Suppressor macrophage treated with lipopolysaccharide for 1 hour (primary cell): Measurements from ENCODE around the gene IL6R.
"Not testable (repeated sequence)": the region's sequence is repeated elsewhere in the genome, so short reads cannot be mapped to it uniquely, and the experiment has no call there.

Experiments
- DNase-seq, 3 donors: peaks; one replicate each; pipeline ENCODE4 v3.0.0-alpha.2; 2020 to 2022

The IL6R gene

DNA sequence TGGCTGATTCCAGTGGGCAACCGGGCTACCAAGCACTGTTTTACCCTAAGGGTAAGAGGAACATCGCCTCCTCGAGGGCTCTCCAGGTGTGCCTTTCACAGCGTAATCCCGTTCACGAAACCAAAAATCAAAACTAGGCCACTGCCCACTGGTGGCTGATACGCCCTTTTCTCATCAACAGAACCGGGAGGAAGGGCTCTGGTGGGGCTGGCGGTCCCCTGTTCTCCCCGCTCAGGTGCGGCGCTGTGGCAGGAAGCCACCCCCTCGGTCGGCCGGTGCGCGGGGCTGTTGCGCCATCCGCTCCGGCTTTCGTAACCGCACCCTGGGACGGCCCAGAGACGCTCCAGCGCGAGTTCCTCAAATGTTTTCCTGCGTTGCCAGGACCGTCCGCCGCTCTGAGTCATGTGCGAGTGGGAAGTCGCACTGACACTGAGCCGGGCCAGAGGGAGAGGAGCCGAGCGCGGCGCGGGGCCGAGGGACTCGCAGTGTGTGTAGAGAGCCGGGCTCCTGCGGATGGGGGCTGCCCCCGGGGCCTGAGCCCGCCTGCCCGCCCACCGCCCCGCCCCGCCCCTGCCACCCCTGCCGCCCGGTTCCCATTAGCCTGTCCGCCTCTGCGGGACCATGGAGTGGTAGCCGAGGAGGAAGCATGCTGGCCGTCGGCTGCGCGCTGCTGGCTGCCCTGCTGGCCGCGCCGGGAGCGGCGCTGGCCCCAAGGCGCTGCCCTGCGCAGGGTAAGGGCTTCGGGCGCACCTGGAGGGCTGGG lies at the start of gene IL6R:
Gene IL6R (plus strand): TSS at position 360 of the 763 bp plus-strand sequence. CDS start 287 bp downstream, at position 647.
- peak; percentile 99 to 100 (median 99) for DNase-seq

DNA sequence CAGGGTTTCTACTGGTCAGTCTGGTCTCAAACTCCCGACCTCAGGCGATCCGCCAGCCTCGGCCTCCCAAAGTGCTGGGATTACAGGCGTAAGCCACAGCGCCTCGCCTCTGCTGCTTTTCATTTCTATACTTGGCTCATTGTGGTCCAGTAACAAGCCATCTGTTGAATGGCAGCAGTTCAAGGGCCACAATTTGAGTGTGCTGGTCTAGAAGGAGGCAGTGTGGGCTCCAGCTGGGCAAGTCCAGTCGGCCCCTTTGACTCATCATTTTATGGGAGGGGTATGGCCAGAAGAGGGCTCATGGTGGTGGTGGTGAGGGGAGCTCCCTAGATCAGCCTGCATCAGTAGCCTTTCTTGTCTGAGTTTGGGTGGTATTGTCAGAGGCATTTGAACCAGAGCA lies 46.6 kb upstream of the IL6R start:
- DNase-seq: no peak

DNA sequence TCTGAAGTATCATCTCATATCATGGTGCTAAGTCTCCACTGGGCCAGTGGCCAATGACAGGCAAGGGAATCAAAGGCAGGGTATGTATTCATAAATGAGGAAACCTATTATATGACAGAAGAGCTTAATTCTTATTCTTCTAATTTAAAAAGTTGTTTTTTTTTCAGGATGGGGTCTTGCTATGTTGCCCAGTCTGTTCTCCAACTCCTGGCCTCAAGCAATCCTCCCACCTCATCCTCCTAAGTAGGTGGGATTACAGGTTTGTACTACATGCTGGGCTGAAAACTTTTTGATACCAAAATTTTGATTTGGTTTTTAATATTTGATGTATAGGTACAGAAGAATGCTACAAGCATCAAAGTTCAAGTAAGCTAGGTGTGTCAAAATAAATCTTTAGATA lies 44.9 kb upstream of the IL6R start:
- DNase-seq: no peak

DNA sequence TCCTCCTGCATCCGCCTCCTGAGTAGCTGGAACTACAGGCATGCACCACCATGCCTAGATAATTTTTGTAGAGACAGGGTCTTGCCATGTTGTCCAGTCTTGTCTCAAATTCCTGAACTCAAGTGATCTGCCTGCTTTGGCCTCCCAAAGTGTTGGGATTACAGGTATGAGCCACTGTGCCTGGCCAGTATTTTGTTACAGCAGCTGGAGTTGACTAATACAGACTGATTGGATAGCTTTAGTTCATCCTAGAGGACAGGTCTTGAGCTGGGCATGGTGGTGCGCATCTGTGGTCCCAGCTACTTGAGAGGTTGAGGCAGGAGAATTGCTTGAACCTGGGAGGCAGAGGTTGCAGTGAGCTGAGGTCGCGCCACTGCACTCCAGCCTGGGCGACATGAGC lies 44.3 kb upstream of the IL6R start:
- DNase-seq: not testable (repeated sequence)

DNA sequence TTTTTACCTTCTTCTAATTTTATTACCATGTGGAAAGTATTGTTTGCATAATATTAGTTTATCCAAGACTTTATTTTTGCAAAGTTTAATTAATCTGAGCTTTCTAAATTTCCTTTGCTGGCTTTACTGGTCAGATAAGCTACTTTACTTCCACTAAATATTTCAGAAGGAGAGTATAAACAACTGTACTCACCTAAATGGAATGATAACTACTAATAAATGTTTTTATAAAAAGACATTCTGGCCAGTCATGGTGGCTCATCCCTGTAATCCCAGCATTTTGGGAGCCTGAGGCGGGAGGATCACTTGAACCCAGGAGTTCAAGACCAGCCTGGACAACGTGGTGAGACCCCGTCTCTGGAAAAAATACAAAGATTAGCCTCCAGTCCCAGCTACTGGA lies 43.8 kb upstream of the IL6R start:
- DNase-seq: no peak

DNA sequence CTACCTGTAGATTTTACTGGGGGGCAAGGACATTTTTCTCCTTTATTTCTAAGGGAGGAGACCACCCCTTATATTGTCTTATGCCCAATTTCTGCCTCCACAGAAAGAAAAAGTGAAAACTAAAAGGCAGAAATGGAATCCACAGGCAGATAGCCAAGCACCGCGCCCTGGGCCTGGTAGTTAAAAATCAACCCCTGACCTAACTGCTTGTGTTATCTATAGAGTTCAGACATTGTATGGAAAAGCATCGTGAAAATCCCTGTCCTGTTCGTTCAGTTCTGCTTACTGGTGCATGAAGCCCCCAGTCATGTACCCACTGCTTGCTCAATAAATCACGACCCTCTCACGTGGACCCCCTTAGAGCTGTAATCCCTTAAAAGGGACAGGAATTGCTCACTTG lies 33.7 kb upstream of the IL6R start:
- no peak for DNase-seq

DNA sequence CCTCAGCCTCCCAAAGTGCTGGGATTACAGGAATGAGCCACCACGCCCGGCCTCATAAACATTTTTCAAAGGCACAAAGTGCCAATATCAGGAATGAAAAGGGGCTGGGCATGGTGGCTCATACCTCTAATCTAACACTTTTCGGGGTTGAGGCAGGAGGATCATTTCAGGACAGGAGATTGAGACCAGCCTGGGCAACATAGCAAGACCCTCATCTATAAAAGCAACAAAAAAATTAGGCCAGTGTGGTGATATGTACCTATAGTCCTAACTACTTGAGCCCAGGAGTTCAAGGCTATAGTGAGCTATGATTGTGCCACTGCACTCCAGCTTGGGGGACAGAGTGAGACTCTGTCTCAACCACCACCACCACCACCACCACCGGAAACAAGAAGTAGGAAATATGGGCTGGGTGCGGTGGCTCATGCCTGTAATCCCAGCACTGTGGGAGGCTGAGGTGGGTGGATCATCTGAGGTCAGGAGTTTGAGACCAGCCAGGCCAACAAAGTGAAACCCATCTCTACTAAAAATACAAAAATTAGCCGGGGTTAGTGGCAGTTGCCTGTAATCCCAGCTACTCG lies 31.3 kb upstream of the IL6R start:
- DNase-seq: peak; percentile 42 to 47 (median 46)

DNA sequence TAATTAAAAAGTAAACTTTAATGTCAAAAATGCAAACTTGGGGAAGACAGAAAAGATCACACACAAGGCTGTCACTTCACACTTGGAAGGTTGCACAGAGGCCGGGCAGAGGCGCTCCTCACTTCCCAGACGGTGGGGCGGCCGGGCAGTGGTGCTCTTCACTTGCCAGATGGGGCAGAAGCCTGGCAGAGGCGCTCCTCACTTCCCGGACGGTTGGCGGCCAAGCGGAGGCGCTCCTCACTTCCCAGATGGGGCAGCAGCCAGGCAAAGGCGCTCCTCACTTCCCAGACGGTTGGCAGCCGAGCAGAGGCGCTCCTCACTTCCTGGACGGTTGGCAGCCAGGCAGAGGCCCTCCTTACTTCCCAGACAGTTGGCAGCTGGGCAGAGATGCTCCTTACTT lies 25.8 kb upstream of the IL6R start:
- no peak for DNase-seq

DNA sequence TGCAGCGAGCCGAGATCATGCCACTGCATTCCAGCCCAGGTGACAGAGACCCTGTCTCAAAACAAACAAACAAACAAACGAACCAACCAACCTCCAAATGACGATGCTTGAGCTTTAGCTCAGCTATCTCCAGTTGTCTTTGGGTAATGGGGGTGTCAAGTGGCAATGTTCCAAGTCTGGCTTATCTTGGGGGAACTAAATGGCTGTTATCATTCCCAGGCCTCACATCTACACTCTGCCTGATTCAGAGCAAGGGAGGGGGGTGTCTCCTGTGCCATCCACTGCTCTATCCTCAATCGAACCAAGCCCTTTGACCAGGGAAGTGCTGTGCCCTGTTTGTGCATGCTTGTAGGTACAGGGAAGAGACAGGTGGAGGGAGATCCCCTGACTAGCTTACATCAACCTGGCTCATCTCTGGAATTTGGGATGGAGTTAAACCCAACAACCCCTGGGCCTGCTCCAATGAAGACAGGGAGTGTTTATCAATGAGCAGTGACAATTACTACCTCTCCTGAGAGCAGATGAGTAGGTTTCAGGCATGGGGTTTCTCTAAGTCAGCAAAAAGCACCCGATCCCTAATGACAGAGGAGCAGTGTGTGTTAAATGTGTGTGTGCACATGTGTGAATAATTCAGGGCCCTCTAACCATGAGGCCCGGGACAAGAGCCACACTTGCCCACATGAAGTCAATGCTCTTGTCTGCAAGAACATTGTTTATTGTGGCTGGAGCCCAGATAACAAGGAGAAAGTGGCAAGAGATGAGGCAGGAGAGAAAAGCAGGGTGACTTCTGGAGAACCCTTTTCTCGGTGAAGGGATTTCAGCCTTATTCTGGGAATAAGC lies 20.3 kb upstream of the IL6R start:
- no peak for DNase-seq

DNA sequence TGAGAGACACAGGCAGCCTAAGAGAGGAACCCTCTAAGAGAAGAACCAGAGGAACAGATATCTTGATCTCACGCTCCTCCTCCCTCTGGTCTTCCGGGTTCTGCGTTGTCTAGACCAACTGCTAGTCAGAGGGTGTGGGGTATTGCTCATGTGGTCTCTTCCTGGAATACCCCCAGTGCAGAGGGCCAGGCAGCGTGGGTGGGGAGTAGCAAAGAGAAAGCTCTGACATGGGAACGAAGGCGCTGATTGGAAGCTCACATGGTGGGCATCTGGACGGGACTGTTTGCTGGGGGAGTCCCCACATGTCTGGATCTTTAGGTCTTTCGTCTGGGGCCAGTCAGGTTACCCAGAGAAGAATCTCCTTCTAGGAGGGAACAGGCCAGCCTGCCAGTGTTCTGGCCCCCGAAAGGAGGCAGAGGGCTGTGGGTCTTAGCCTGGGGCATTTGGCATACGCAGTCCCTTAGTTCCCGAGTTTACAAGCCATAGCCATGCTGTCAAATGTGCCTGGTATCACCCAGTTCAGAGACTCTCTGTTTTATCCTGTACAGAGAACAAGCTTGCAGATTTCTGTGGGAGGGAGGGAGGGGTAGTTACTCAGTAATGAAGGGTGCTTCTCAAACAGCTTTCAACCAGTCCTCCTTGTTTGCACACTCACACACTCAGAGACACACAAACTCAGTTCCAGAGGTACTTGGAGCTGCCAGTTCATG lies 18.3 kb upstream of the IL6R start:
- DNase-seq: peak; percentile 52 to 74 (median 67)

DNA sequence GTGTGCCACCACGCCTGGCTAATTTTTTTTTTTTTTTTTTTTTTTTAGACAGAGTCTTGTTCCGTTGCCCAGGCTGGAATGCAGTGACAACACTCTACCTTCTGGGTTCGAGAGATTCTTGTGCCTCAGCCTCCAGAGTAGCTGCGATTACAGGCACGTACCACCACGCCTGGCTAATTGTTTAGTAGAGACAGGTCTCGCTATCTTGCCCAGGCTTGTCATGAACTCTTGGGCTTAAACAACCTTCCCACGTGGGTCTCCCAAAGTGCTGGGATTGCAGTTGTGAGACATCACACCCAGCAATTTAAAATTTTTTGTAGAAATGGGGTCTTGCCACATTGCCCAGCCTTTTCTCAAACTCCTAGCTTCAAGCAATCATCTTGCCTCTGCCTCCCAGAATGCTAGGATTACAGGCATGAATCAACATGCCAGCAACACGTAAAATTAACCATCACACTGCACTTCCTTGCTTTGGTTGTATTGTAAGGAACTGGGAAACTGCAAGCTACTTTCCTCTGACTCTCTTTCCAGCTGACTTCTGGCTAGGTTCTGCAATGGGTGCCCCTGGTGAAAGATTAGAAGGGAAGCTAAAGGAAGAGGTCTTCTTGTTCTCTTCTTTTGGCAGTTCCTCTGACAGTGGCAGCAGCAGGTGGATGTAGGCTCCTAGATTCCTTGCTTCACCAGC lies 13.9 kb upstream of the IL6R start:
- peak in 2 of 3 donors; percentile 48 to 50 for DNase-seq

DNA sequence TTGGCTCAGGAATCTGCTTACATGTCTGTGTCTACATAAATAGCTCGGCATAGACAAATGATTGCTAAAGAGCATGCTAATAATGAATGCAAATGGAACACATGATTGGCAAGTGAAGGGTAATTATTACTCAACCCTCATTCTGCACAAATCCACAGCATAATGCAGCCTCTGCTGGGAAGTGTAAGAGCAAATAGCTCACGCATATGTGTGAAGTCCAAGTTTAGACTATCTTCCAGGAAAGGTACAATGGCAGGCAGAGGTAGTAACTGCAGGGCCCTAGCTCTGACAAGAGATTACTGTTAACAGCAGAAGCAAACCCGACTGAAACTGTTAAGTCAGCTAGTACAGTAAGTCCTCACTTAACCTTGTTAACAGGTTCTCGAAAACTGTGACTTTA lies 7.0 kb upstream of the IL6R start:
- DNase-seq: no peak

DNA sequence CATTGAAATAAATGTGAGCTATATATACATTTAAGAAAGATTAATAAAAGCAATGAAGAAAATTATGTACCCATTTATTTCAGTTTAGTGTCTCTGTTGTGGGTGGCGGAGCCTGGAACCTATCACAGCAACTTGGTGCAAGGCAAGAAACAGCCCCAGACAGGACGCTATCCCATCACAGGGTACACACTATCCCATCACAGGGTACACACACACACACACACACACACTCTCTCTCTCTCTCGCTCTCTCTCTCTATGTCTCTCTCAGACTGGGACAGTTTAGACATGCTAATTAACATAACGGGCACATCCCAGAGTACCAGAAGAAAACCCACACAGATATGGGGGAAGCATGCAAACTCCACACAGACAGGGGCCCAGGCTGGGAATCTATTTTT lies 6.5 kb upstream of the IL6R start:
- DNase-seq: no peak

DNA sequence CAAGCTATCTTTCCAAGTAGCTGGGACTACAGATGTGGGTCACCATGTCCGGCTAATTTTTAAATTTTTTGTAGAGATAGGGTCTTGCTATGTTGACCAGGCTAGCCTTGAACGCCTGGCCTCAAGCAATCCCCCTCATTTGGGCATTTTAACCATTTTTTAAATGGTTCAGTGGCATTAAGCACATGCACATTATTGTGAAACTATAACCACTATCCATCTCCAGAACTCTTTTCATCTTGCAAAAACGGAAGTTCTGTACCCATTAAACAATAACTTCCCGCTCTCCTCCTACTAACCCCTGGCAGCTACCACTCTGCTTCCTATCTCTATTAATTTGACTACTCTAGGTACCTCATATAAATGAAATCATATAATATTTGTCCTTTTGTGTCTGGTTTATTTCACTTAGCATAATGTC lies 4.8 kb upstream of the IL6R start:
- peak; percentile 46 to 65 (median 63) for DNase-seq

DNA sequence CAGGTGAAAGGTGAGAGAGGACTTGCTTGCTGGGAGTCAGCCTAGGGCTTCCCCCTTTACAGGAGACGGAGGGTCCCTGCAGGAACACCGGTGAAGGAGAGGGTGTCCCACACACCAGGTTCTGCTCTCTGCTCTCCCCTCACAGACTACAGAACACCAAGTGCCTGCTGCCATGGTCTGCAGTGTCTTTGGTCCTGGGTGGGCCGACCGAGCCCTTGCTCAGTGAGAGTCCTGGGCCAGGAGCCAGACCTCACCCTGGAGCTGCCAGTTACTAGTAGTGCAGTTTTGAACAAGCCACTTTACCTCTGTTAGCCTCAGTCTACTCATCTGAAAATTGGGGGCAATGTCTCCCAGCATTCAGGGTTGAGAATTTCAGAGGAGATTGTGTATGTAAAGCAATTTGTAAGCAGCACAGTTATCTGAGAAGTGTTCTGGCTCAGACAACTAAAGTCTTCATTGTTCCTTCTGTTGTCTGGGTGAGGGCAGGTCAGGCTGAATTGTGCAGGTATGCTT lies 2.7 kb upstream of the IL6R start:
- no peak for DNase-seq

DNA sequence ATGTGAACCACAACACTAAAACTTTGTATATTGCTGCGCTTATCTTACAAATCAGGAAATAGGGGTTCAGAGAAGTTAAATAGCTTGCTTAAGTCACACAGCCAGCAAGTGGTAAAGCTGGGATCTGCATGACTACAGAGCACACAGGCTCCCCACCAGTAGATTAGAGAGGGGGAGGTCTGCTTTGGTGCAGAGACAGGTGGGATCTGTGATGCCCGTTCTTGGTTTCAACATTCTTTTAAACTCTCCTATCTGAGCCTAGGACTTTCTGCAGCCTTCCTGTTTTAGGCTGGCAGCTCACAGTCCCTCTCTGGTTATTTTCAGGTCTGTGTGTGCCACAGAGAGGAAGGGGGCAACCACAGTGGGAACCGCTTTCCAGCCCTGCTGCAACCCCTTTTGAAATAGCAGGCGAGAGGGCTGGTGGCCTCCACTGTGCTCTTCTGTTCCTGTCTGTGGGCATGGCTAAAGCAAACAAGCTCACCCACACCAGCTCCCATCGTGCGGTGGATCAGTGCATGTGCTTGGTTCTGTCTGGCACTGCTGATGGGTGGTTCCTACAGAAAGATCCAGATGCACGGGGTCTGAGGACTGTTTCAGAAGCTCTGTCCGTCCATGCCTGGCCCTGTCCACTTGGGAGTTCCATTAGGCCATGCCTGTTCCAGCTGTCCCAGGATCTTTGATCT lies 1.7 kb upstream of the IL6R start:
- DNase-seq: peak; percentile 24 to 46 (median 44)

DNA sequence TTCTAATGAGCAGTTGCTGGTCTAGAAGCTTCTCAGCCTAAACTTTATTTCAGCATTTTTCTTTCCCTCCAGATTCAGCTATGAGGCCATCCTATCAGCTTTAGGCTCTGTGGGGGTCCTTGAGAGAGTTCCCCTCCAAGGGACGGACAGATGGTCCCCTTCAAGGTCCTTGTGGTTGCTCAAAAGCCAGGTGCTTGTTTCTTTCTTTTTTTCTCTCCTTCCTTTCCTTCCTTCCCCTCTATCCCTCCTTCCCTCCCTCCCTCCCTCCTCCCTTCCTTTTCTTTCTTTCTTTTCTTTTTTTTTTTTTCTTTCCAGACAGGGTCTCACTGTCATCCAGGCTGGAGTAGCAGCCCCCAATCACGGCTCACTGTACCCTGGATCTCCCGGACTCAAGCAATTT lies 1.2 kb upstream of the IL6R start:
- DNase-seq: no peak

DNA sequence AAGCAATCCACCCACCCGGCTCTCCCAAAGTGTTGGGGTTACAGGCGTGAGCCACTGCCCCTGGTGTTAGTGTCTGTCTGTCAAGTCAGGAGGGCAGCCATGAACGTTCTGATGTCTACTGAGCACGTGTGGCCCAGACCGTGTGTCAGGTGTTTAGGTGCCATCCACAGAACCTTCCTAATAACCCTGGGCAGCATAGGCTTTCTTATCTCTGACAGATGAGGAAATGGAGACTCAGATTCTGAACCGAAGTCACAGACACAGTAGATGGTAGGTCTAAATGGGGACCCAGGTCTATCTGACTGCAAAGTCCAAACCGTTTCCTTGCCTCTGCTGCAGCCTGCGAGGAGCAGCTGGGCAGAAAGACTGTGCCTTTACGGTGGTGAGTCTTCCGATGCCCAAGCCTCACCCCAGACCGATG lies 622 bp upstream of the IL6R start:
- DNase-seq: no peak

DNA sequence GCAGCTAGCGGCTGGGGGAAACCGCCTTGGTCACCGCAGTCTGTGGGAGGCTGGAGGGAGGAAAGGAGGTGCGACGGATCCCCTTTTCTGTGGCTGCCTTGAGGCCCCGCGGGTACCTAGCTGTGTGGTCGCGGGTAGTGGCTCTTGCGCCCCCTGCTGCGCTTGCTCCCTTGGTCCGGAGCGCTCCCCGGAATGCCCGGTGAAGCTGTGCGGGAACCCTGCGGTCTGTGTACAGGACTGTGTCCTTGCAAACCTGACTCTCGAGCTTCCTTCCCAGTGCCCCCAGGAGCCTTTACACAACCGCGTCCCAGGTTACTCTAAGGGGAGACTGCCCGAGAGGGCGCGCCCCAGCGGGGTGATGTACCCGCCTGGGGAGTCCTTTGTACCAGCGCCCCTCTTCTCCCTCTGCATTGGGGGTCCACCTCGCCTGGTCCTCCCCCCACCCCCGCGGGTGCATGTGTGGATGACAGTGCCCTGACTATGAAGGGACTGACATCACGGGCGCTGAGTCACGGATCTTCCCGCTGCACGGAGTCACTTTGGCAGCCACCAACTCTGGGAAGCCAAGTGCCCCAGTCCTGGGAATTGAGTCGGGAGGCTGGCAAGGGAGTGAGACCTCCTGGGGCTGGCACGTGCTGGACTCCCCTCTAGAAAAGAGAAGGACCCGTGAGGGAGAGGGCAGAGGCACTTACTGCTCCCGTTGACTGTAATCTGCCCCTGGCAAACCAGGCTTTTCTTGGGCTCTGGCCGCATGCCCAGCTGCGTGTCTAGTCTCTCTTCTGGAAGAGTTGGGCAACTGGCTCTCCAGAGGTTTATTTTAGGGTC lies 816 bp downstream of the IL6R start:
- DNase-seq: peak; percentile 97 to 98 (median 98)

DNA sequence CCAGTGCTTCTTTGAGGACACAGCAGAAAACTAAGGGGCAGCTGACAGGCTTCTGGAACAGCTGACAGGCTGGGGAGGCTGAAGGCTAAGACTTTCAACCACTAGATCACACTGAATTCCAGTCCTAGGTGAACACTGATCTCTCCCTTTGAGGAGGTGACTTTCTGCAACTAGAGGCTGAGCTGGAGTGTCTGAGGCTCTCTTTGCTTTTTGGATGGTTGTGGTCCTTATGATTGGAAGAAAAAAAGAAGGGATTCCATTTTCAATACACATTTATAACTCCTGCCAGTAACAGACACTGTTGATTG lies 1.4 kb downstream of the IL6R start:
- DNase-seq: no peak

DNA sequence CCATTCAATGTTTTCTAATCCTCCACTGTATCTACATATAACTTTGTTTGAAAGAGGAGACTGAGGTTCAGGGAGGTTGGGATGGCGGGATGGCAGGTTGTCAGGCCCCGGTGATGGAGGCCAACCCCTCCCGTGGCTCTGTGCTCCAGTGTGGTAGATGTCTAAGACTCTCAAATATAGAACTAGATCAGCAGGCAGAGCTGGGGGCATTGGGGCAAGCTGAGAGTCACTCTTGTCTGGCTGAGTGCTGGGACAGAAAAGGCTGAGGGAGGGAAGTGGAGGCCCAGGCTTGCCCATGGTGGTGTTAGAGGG lies 1.7 kb downstream of the IL6R start:
- DNase-seq: no peak
